Fibroblast of pulmonary artery (primary cell): ENCODE measurements around the gene CP.

Experiments used
- DNase-seq: peaks from one replicate; pipeline ENCODE4 v3.0.0-alpha.2; 2010; ENCODE audit warnings: low read depth
- H3K4me3 ChIP-seq: replicated peaks from 2 replicates; pipeline ENCODE4 v1.5.1; 2011; ENCODE audit warnings: low read depth, mild to moderate bottlenecking, control low read depth, low read length, moderate library complexity
- TF ChIP-seq, protein P1 (sequence below): IDR thresholded peaks from 2 replicates; pipeline ENCODE4 v1.5.1; 2011; ENCODE audit warnings: mild to moderate bottlenecking, control low read depth, low read length, inconsistent platforms; ENCODE audit errors: missing control alignments

The CP gene

DNA sequence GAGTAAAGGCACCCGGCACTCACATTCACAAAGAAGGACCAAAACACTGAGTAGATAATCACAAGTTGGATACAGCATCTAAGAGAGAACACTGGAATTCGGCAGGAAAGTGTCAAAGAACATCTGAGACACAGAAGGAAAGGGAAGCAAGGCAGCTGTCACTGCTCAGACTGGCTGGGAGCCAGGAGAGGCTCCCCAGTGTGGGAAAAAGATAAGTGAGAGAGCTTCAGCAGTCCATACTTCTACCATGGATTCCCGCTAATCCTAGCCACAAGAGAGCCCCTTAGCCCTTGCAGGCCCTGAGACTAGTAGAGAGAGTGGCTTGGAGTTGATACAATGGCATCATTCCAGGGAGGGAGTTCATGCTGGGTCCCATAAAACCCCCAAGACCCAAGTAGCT, 36.7 kb upstream of the CP start:
- no peak overlapping the region for H3K4me3 ChIP-seq
- TF ChIP-seq, protein P1, sequence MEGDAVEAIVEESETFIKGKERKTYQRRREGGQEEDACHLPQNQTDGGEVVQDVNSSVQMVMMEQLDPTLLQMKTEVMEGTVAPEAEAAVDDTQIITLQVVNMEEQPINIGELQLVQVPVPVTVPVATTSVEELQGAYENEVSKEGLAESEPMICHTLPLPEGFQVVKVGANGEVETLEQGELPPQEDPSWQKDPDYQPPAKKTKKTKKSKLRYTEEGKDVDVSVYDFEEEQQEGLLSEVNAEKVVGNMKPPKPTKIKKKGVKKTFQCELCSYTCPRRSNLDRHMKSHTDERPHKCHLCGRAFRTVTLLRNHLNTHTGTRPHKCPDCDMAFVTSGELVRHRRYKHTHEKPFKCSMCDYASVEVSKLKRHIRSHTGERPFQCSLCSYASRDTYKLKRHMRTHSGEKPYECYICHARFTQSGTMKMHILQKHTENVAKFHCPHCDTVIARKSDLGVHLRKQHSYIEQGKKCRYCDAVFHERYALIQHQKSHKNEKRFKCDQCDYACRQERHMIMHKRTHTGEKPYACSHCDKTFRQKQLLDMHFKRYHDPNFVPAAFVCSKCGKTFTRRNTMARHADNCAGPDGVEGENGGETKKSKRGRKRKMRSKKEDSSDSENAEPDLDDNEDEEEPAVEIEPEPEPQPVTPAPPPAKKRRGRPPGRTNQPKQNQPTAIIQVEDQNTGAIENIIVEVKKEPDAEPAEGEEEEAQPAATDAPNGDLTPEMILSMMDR: no peak
- peak; percentile 50 for DNase-seq

DNA sequence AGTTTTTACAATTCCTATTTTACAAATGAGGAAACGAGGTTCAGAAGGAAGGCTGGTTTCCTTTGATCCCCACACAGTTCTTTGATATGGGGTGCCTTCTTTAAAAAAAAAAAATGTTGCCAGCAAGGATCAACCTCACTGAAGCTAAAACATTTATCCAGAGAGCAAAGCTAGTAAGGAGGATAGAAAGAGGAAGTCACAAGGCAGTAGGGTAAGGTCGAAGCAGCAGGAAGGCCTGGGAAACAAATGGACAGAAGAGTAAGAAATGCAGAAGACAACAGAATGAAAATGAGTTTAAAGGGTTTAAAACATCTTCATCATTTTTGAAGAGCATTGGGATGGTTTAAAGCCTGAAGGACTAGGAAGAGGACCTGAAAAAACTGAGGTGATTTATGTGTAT, 30.6 kb upstream of the CP start:
- DNase-seq: no peak
- no peak overlapping the region for H3K4me3 ChIP-seq
- TF ChIP-seq, protein P1: no peak

DNA sequence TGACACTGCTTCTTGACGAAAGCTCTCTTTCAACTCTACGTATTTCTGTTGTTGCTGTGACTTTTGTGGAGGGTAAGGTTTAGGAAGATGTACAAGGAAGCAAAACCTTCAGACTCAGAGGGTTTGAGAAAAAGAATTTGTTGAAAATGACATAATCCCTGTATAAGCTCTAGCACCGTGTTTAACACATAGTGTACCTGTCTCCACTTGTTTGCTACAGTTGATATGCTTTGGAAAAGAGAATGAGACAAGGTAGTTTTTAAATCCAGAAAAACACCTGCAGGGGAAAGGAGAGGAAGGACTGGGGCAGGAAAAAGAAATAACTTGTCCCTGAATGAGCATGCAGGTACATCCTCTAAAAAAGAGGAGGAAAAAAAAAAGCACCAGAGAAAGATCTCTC, 29.6 kb upstream of the CP start:
- TF ChIP-seq, protein P1: no peak
- no peak for DNase-seq
- no peak overlapping the region for H3K4me3 ChIP-seq

DNA sequence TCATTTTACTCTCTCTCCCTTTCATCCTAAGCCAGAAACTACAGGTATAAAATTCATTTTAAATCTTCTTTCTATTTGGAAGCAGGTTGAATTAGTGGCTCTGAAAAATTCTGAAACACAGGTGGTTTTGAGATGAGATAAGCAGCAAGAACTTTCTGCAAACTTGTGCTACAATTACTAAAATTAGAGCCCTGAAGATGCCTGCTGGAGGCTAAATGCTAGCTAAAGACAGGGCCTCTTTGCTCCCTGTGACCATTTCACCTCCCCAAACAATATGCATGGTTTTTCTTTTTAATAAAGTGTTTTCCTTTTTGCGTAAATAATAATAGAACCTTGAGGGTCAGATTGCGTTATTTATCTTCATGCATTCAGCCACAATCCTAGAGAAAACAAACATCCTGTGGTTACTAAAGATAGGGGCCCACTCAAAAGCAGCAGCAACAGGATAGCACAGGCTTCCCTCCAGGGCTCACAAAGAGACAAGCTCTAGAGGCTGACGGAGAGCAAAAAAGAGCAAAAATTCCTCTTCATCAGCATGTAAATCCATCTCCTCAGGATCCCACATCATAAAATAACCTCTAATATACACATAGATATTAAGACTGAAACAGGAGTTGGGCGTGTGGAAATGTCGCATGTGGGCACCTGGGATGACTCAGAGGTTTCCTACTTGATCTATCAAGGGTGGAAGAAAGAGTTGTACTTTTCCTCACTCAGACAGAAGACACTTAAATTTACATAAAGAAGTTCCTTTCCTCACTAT, 26.5 kb upstream of the CP start:
- peak; percentile 35 for DNase-seq
- H3K4me3 ChIP-seq: no peak overlapping the region
- TF ChIP-seq, protein P1: no peak

DNA sequence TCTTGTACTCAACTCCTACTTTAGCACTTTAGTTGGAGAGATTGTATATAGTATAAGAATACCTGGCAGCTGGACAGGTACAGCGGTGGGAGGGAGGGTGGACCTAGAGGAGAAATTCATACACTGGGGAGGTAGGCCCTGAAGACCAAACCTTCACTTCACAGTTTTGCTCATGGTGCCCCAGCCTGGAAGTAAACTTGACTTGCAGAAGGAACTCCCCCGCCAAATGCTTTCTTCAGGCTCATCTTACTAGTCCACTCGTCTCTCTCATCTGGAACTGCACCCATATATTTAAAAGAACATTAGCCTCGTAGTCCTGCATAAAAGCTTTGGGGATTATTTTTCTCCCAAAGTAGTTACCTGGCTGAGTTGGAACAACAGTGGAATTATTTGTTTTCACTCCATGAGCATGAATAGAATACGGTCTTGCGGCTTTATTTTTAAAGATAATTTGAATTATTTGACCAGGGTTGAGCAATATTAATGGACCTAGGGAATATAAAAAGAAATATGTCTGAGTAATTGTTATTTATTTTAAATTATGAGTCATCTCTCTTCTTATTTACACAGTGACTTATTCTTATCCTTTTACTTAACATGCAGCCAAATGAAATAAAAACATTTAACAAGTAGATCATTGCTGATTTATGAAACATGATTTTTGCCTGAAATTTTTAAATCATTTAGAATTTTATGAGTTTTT, 25.5 kb upstream of the CP start:
- TF ChIP-seq, protein P1: no peak
- DNase-seq: peak; percentile 49

DNA sequence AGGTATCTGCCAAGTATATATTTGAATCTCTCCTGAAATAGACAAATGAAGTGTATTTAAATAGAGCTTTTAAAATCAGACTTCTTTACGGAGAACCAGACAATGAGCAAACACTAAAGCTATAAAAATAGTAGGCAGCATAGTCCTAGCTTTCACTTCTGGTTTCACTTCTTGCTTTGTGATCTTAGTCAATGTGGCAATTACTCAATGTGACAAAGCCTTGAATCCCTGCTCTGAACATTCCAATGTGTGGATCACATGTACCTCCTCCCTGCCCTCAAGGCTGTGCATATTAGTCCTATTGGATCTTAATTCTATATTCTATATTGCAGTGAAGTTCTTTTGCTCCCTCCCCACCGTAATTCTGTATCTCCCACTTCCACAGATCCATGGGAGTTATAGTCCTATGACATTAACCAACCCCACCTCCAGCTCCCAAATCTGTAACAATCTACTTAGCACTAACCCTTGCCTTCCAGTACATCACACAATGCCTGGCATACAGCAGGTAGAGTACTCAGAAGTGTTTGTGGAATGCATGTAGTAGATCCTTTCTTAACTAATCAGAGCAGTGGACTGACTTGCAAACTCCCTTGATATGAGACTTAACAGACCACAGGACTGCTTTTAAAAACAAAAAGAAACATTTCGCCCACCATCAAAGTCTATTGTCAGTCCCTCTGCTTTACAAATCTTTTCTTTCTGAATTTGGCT, 24.3 kb upstream of the CP start:
- TF ChIP-seq, protein P1: no peak
- no peak overlapping the region for H3K4me3 ChIP-seq
- DNase-seq: peak; percentile 56

More for the DNA sequence above, 25.5 kb upstream of the CP start:
- H3K4me3 ChIP-seq: no peak overlapping the region
